MM.1S (cell line): ENCODE results near the gene BUB3.

Source experiments
- DNase-seq: peaks from one replicate; pipeline ENCODE4 v3.0.0-alpha.2; 2015
- H2AFZ ChIP-seq: fragments of 300-600 bp; sonication (generic); 2 replicates; pipeline ENCODE4 v1.6.0; 2016; ENCODE audit warnings: antibody characterized with exemption, low read length
- H3F3A ChIP-seq: fragments of 300-600 bp; sonication (generic); 2 replicates; pipeline ENCODE4 v1.6.1; 2016; ENCODE audit warnings: mild to moderate bottlenecking, antibody characterized with exemption, low read length, moderate library complexity, mixed read lengths; ENCODE audit not compliant: insufficient read depth
- H3K27ac ChIP-seq: fragments of 300-600 bp; sonication (generic); 2 replicates; pipeline ENCODE4 v1.5.1; 2016; ENCODE audit warnings: mild to moderate bottlenecking, low read length
- H3K27me3 ChIP-seq: fragments of 300-600 bp; sonication (generic); replicated peaks from 2 replicates; pipeline ENCODE4 v1.6.0; 2016; ENCODE audit warnings: low read length; ENCODE audit not compliant: insufficient read depth
- H3K36me3 ChIP-seq: fragments of 300-600 bp; sonication (generic); replicated peaks from 2 replicates; pipeline ENCODE4 v1.6.1; 2016; ENCODE audit warnings: mild to moderate bottlenecking, low read length, mixed read lengths; ENCODE audit not compliant: insufficient read depth
- H3K4me1 ChIP-seq: fragments of 300-600 bp; sonication (generic); 2 replicates; pipeline ENCODE4 v1.6.1; 2016; ENCODE audit warnings: low read length, mixed read lengths
- H3K4me2 ChIP-seq: fragments of 300-600 bp; sonication (generic); 2 replicates; pipeline ENCODE4 v1.6.0; 2016; ENCODE audit warnings: low read depth, low read length
- H3K4me3 ChIP-seq: fragments of 300-600 bp; sonication (generic); 2 replicates; pipeline ENCODE4 v1.5.1; 2016; ENCODE audit warnings: low read length, mixed read lengths
- H3K79me2 ChIP-seq: fragments of 300-600 bp; sonication (generic); 2 replicates; pipeline ENCODE4 v1.6.1; 2016; ENCODE audit warnings: mixed run types, low read length, mixed read lengths
- H3K9ac ChIP-seq: fragments of 300-600 bp; sonication (generic); 2 replicates; pipeline ENCODE4 v1.6.1; 2016; ENCODE audit warnings: low read length, mixed read lengths
- H3K9me2 ChIP-seq: fragments of 300-600 bp; sonication (generic); replicated peaks from 2 replicates; pipeline ENCODE4 v1.6.1; 2016; ENCODE audit warnings: mild to moderate bottlenecking, low read length, mixed read lengths; ENCODE audit not compliant: insufficient read depth
- H3K9me3 ChIP-seq: fragments of 300-600 bp; sonication (generic); replicated peaks from 2 replicates; pipeline ENCODE4 v1.6.1; 2016; ENCODE audit warnings: mild to moderate bottlenecking, low read length, mixed read lengths; ENCODE audit not compliant: insufficient read depth
- H4K20me1 ChIP-seq: fragments of 300-600 bp; sonication (generic); 2 replicates; pipeline ENCODE4 v1.6.1; 2016; ENCODE audit warnings: mild to moderate bottlenecking, low read length, moderate library complexity, mixed read lengths; ENCODE audit not compliant: insufficient read depth
- CTCF ChIP-seq: fragments of 300-600 bp; sonication (generic); IDR thresholded peaks from 2 replicates; pipeline ENCODE4 v1.5.1; 2016; ENCODE audit warnings: antibody characterized with exemption, low read length, mixed read lengths
- EZH2 ChIP-seq: fragments of 300-600 bp; sonication (generic); optimal IDR thresholded peaks from 2 replicates; pipeline ENCODE3; 2017; ENCODE audit warnings: low read depth, mild to moderate bottlenecking, antibody characterized with exemption, low read length, mixed read lengths
- EZH2phosphoT487 ChIP-seq: fragments of 300-600 bp; sonication (generic); IDR thresholded peaks from 2 replicates; pipeline ENCODE4 v1.6.1; 2018; ENCODE audit warnings: antibody characterized with exemption, low read length

Gene BUB3

GRCh38 chr10:123191886-123192285 is 37.7 kb downstream of the BUB3 start:
- DNase-seq, result no peak
- H4K20me1 ChIP-seq, result no peaks in the 10 kb centered on the region
- no peaks in the 10 kb centered on the region for H3K36me3 ChIP-seq
- H3K27ac ChIP-seq, result no peak overlapping the region
- H3K27me3 ChIP-seq, result no peaks in the 10 kb centered on the region
- H3K4me2 ChIP-seq, result no peak overlapping the region
- H2AFZ ChIP-seq, result no peak overlapping the region
- no peaks in the 10 kb centered on the region for H3F3A ChIP-seq
- TF ChIP-seq EZH2phosphoT487, result no peak
- TF ChIP-seq EZH2, result no peak
- TF ChIP-seq CTCF, result no peak
- H3K9ac ChIP-seq, result no peak overlapping the region
- no peak overlapping the region for H3K4me3 ChIP-seq
- no peaks in the 10 kb centered on the region for H3K9me3 ChIP-seq
- no peaks in the 10 kb centered on the region for H3K79me2 ChIP-seq
- no peaks in the 10 kb centered on the region for H3K9me2 ChIP-seq
- no peaks in the 10 kb centered on the region for H3K4me1 ChIP-seq

GRCh38 chr10:123194056-123194455 is 39.9 kb downstream of the BUB3 start:
- H3K4me3 ChIP-seq, result no peak overlapping the region
- no peak for TF ChIP-seq EZH2
- no peak for TF ChIP-seq CTCF
- TF ChIP-seq EZH2phosphoT487, result no peak
- no peak overlapping the region for H3K4me2 ChIP-seq
- H3K79me2 ChIP-seq, result no peaks in the 10 kb centered on the region
- H3K27me3 ChIP-seq, result no peaks in the 10 kb centered on the region
- H3K9me3 ChIP-seq, result no peaks in the 10 kb centered on the region
- H3K9ac ChIP-seq, result no peak overlapping the region
- H4K20me1 ChIP-seq, result no peaks in the 10 kb centered on the region
- H3K36me3 ChIP-seq, result no peaks in the 10 kb centered on the region
- H3K4me1 ChIP-seq, result no peaks in the 10 kb centered on the region
- no peaks in the 10 kb centered on the region for H3K9me2 ChIP-seq
- H3K27ac ChIP-seq, result no peak overlapping the region
- DNase-seq, result no peak
- H2AFZ ChIP-seq, result no peak overlapping the region
- no peaks in the 10 kb centered on the region for H3F3A ChIP-seq

- no peak overlapping the region for H3K27ac ChIP-seq
- no peaks in the 10 kb centered on the region for H3K36me3 ChIP-seq
- H3K9me2 ChIP-seq, result no peaks in the 10 kb centered on the region
- no peaks in the 10 kb centered on the region for H4K20me1 ChIP-seq
- no peaks in the 10 kb centered on the region for H3F3A ChIP-seq
- no peaks in the 10 kb centered on the region for H3K27me3 ChIP-seq
- H3K4me2 ChIP-seq, result no peak overlapping the region
- H3K79me2 ChIP-seq, result no peaks in the 10 kb centered on the region
- no peak overlapping the region for H2AFZ ChIP-seq
- H3K4me1 ChIP-seq, result no peaks in the 10 kb centered on the region
- DNase-seq, result no peak
- no peaks in the 10 kb centered on the region for H3K9me3 ChIP-seq
- no peak overlapping the region for H3K4me3 ChIP-seq
- H3K9ac ChIP-seq, result no peak overlapping the region
- TF ChIP-seq EZH2phosphoT487, result no peak
- no peak for TF ChIP-seq EZH2
- TF ChIP-seq CTCF, result no peak
These were observed 46.3 kb downstream of the BUB3 start for GRCh38 chr10:123200531-123200930.

GRCh38 chr10:123202506-123202905 is 48.3 kb downstream of the BUB3 start:
- no peak overlapping the region for H2AFZ ChIP-seq
- H3K4me2 ChIP-seq, result no peak overlapping the region
- no peaks in the 10 kb centered on the region for H3K4me1 ChIP-seq
- no peaks in the 10 kb centered on the region for H3K79me2 ChIP-seq
- H3K36me3 ChIP-seq, result no peaks in the 10 kb centered on the region
- H4K20me1 ChIP-seq, result no peaks in the 10 kb centered on the region
- H3K9me3 ChIP-seq, result no peaks in the 10 kb centered on the region
- no peaks in the 10 kb centered on the region for H3K9me2 ChIP-seq
- no peak overlapping the region for H3K27ac ChIP-seq
- H3K27me3 ChIP-seq, result no peaks in the 10 kb centered on the region
- no peak for DNase-seq
- TF ChIP-seq CTCF, result no peak
- no peak overlapping the region for H3K4me3 ChIP-seq
- no peak overlapping the region for H3K9ac ChIP-seq
- H3F3A ChIP-seq, result no peaks in the 10 kb centered on the region
